ENCODE data around the gene LGALS14.

LGALS14 gene

GRCh38 chr19:39752390-39752789 lies 48.1 kb downstream of the LGALS14 start:
- no peak for DNase-seq

GRCh38 chr19:39752795-39753194 lies 48.5 kb downstream of the LGALS14 start:
- DNase-seq: no peak

GRCh38 chr19:39754544-39754943 lies 50.3 kb downstream of the LGALS14 start:
- DNase-seq: no peak

GRCh38 chr19:39754971-39755370 lies 50.7 kb downstream of the LGALS14 start:
- no peak for DNase-seq

Measured in NCI-H526 treated with DMSO at 0.1 percent for 48 hours (cell line).